ENCODE data around the gene SUPT20HL2. TPM values are rescaled to one million over a fixed set of nuclear protein-coding genes. Genes with fewer than 3 reads are reported as not detected.
A peak's percentile ranks its signal among the peaks of the same experiment; 100 is the strongest.

The SUPT20HL2 gene
- total and polyA plus RNA-seq, 2 donors (not counting 3 experiments of a cell fraction or from before 2014, with no cell fraction given): not detected

DNA sequence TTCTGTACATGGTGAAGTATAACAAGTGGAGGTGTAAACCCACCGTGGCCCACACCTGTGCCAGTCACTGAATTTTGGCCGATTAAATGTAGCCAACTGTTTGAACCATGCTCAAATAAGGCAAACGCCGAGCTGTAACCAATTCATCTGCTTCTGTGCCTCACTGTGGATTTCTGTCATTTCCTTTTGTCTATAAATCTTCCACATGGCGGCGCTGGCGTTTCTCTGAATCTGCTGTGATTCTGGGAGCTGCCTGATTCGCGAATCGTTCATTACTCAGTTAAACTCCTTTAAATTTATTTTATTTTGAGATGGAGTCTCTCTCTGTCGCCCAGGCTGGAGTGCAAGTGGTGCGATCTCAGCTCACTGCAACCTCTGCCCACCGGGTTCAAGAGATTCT lies 19.2 kb downstream of the SUPT20HL2 start:
- H3K4me2 ChIP-seq (ENCODE audit: insufficient read depth, low read length): no peak overlapping the region
- TF ChIP-seq CTCF (IDR thresholded peaks at IDR 0.05; ENCODE audit: extremely low read depth in 1 of 2, insufficient read depth in 1 of 2, low read depth in 1 of 2, low read length in 2 of 2) (peak; percentile 11 to 12), POLR2AphosphoS5 (IDR thresholded peaks at IDR 0.05; ENCODE audit: insufficient read depth, low read depth, low read length) (no peak)
- no peak overlapping the region for H3K4me3 ChIP-seq (replicated peaks in 1 of 3; ENCODE audit: insufficient read depth in 1 of 3, low read depth in 1 of 3, low read length in 3 of 3)
- BruUV-seq (replicated peaks): no TSS peak
- FAIRE-seq (peak; percentile 92), DNase-seq (ENCODE audit: low read depth, low spot score) (peak; percentile 22)
- intact Hi-C loops (cut with micrococcal nuclease) (loop anchor here (5.0 kb wide), 1 partner anchor 78 kb away; no protein-coding TSS in a partner anchor), dilution Hi-C loops (cut with MboI; ENCODE audit: extremely low pct_ligation_motif_present, low sequenced_read_pairs) (no loop called here)
- no peaks in the 10 kb centered on the region for H3K9me3 ChIP-seq (replicated peaks; ENCODE audit: control insufficient read depth, insufficient read depth, low read length)
- no peak overlapping the region for H3K9ac ChIP-seq (replicated peaks; ENCODE audit: extremely low read depth, insufficient read depth, low read length)
- no peaks in the 10 kb centered on the region for H3K27me3 ChIP-seq (ENCODE audit: control insufficient read depth in 2 of 2, insufficient read depth in 2 of 2, low read length in 2 of 2)
- H3K27ac ChIP-seq (ENCODE audit: insufficient read depth, low read depth, low read length): no peak overlapping the region
- H4K20me1 ChIP-seq (replicated peaks; ENCODE audit: control insufficient read depth, extremely low read depth, insufficient read depth, low read length): no peaks in the 10 kb centered on the region
- CTCF ChIA-PET: interaction anchor here (0.6 to 4.2 kb wide), 11 partner anchors 12 to 204 kb away, joined by 3 to 33 read pairs (median 4); no protein-coding TSS in a partner anchor
- H3K4me1 ChIP-seq (ENCODE audit: control insufficient read depth, extremely low read depth, insufficient read depth, low read length): peaks cover 5% of the 10 kb centered on the region
- H3K9me1 ChIP-seq (replicated peaks; ENCODE audit: control insufficient read depth, extremely low read depth, insufficient read depth, low read length): no peaks in the 10 kb centered on the region
- no peaks in the 10 kb centered on the region for H3K36me3 ChIP-seq (ENCODE audit: control insufficient read depth in 2 of 2, extremely low read depth in 1 of 2, insufficient read depth in 2 of 2, low read length in 2 of 2)
- POLR2A ChIA-PET: no interaction called here
- H2AFZ ChIP-seq (ENCODE audit: low read depth, low read length): no peak overlapping the region
- H3K79me2 ChIP-seq (ENCODE audit: control insufficient read depth, insufficient read depth, low read length): no peaks in the 10 kb centered on the region

GRCh38 chrX:24293412-24293811 lies 20.5 kb downstream of the SUPT20HL2 start:
- Histone ChIP-seq H3K4me3 (replicated peaks in 1 of 3; ENCODE audit: insufficient read depth in 1 of 3, low read depth in 1 of 3, low read length in 3 of 3) (no peak overlapping the region), H3K79me2 (ENCODE audit: control insufficient read depth, insufficient read depth, low read length) (no peaks in the 10 kb centered on the region), H3K9ac (replicated peaks; ENCODE audit: extremely low read depth, insufficient read depth, low read length) (no peak overlapping the region), H3K27ac (ENCODE audit: insufficient read depth, low read depth, low read length) (no peak overlapping the region), H2AFZ (ENCODE audit: low read depth, low read length) (no peak overlapping the region), H3K27me3 (ENCODE audit: control insufficient read depth in 2 of 2, insufficient read depth in 2 of 2, low read length in 2 of 2) (no peaks in the 10 kb centered on the region), H3K9me1 (replicated peaks; ENCODE audit: control insufficient read depth, extremely low read depth, insufficient read depth, low read length) (no peaks in the 10 kb centered on the region), H3K36me3 (ENCODE audit: control insufficient read depth in 2 of 2, extremely low read depth in 1 of 2, insufficient read depth in 2 of 2, low read length in 2 of 2) (no peaks in the 10 kb centered on the region), H4K20me1 (replicated peaks; ENCODE audit: control insufficient read depth, extremely low read depth, insufficient read depth, low read length) (no peaks in the 10 kb centered on the region), H3K9me3 (replicated peaks; ENCODE audit: control insufficient read depth, insufficient read depth, low read length) (no peaks in the 10 kb centered on the region), H3K4me1 (ENCODE audit: control insufficient read depth, extremely low read depth, insufficient read depth, low read length) (peaks cover 5% of the 10 kb centered on the region), H3K4me2 (ENCODE audit: insufficient read depth, low read length) (no peak overlapping the region)
- FAIRE-seq (no peak), DNase-seq (ENCODE audit: low read depth, low spot score) (no peak)
- BruUV-seq (replicated peaks): no TSS peak
- intact Hi-C loops (cut with micrococcal nuclease): loop anchor here (5.0 kb wide), 1 partner anchor 79 kb away; no protein-coding TSS in a partner anchor
- TF ChIP-seq MYC (IDR thresholded peaks at IDR 0.05; ENCODE audit: low read depth, low read length) (no peak), EZH2 (IDR thresholded peaks at IDR 0.05; ENCODE audit: borderline replicate concordance, low read depth, low read length, severe bottlenecking) (no peak), POLR2AphosphoS5 (IDR thresholded peaks at IDR 0.05; ENCODE audit: insufficient read depth, low read depth, low read length) (no peak), POLR2A (IDR thresholded peaks at IDR 0.05; ENCODE audit: low read depth, low read length) (no peak), JUN (IDR thresholded peaks at IDR 0.05; ENCODE audit: borderline replicate concordance, insufficient read depth, insufficient read length, low read depth) (no peak), FOS (IDR thresholded peaks at IDR 0.05; ENCODE audit: borderline replicate concordance, insufficient read depth, low read length) (no peak), CTCF (IDR thresholded peaks at IDR 0.05; ENCODE audit: extremely low read depth in 1 of 2, insufficient read depth in 1 of 2, low read depth in 1 of 2, low read length in 2 of 2) (no peak), GATA2 (IDR thresholded peaks at IDR 0.05; ENCODE audit: insufficient read depth, insufficient read length, low read depth, low read length) (no peak)
- TF ChIP-seq, protein P1, sequence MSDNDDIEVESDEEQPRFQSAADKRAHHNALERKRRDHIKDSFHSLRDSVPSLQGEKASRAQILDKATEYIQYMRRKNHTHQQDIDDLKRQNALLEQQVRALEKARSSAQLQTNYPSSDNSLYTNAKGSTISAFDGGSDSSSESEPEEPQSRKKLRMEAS (IDR thresholded peaks at IDR 0.05; ENCODE audit: insufficient read depth, insufficient read length): no peak
- CTCF ChIA-PET: interaction anchor here (0.6 to 4.2 kb wide), 5 partner anchors 12 to 205 kb away, joined by 3 to 33 read pairs (median 4); no protein-coding TSS in a partner anchor
- POLR2A ChIA-PET: no interaction called here
- dilution Hi-C loops (cut with MboI; ENCODE audit: extremely low pct_ligation_motif_present, low sequenced_read_pairs): no loop called here
